H9 (cell line): Measurements from ENCODE around the gene HELT. TPM values are rescaled to one million over a fixed set of nuclear protein-coding genes. Genes with fewer than 3 reads are reported as not detected.

Experiments used
- DNase-seq: peaks from one replicate; pipeline ENCODE4 v3.0.0-alpha.2; 2017
- H2AFZ ChIP-seq: one replicate; pipeline ENCODE4 v1.6.1; 2013; ENCODE audit warnings: mild to moderate bottlenecking, low read length, control low read depth, moderate library complexity
- H2AK5ac ChIP-seq: 2 replicates; pipeline ENCODE4 v1.6.1; 2013; ENCODE audit warnings: low read length, control low read depth, mixed read lengths; ENCODE audit not compliant: insufficient read length
- H2BK120ac ChIP-seq: one replicate; pipeline ENCODE4 v1.6.1; 2013; ENCODE audit warnings: low read depth, mild to moderate bottlenecking, low read length, control low read depth, inconsistent platforms; ENCODE audit not compliant: poor library complexity, severe bottlenecking
- H2BK12ac ChIP-seq: 2 replicates; pipeline ENCODE4 v1.6.1; 2013; ENCODE audit warnings: low read length, control low read depth, mixed read lengths, low read depth; ENCODE audit not compliant: insufficient read length
- H2BK15ac ChIP-seq: 2 replicates; pipeline ENCODE4 v1.6.1; 2013; ENCODE audit warnings: low read depth, low read length, control low read depth
- H2BK20ac ChIP-seq: one replicate; pipeline ENCODE4 v1.6.1; 2013; ENCODE audit warnings: low read depth, mild to moderate bottlenecking, low read length, control low read depth, inconsistent platforms; ENCODE audit not compliant: poor library complexity, severe bottlenecking
- H2BK5ac ChIP-seq: 2 replicates; pipeline ENCODE4 v1.6.1; 2013; ENCODE audit warnings: low read length, control low read depth, mixed read lengths; ENCODE audit not compliant: insufficient read length
- H3K14ac ChIP-seq: 2 replicates; pipeline ENCODE4 v1.6.1; 2013; ENCODE audit warnings: low read length, control low read depth; ENCODE audit not compliant: insufficient read depth
- H3K18ac ChIP-seq: 2 replicates; pipeline ENCODE4 v1.6.1; 2013; ENCODE audit warnings: low read depth, mild to moderate bottlenecking, mixed read lengths, low read length, control low read depth; ENCODE audit not compliant: insufficient read length
- H3K23ac ChIP-seq: 2 replicates; pipeline ENCODE4 v1.6.1; 2013; ENCODE audit warnings: low read length, control low read depth, mixed read lengths, low read depth; ENCODE audit not compliant: insufficient read length
- H3K23me2 ChIP-seq: 2 replicates; pipeline ENCODE4 v1.6.1; 2013; ENCODE audit warnings: low read depth, mild to moderate bottlenecking, mixed read lengths, low read length, control low read depth; ENCODE audit not compliant: insufficient read length, poor library complexity, severe bottlenecking
- H3K27ac ChIP-seq: 2 replicates; pipeline ENCODE4 v1.5.1; 2013; ENCODE audit warnings: low read length, control low read depth, mixed read lengths, low read depth; ENCODE audit not compliant: insufficient read length
- H3K27me3 ChIP-seq: 2 replicates; pipeline ENCODE4 v1.6.1; 2013; ENCODE audit warnings: low read length, control low read depth, inconsistent platforms; ENCODE audit not compliant: insufficient read depth
- H3K4ac ChIP-seq: 2 replicates; pipeline ENCODE4 v1.6.1; 2013; ENCODE audit warnings: low read depth, mild to moderate bottlenecking, control low read depth, inconsistent platforms, low read length, moderate library complexity
- H3K4me1 ChIP-seq: 2 replicates; pipeline ENCODE4 v1.6.1; 2013; ENCODE audit warnings: low read length, control low read depth, inconsistent platforms; ENCODE audit not compliant: insufficient read depth
- H3K4me2 ChIP-seq: 2 replicates; pipeline ENCODE4 v1.6.1; 2013; ENCODE audit warnings: low read length, control low read depth, mixed read lengths; ENCODE audit not compliant: insufficient read length, insufficient read depth
- H3K56ac ChIP-seq: 2 replicates; pipeline ENCODE4 v1.6.1; 2013; ENCODE audit warnings: low read depth, mild to moderate bottlenecking, mixed read lengths, low read length, control low read depth; ENCODE audit not compliant: insufficient read length
- H3K79me1 ChIP-seq: 2 replicates; pipeline ENCODE4 v1.6.1; 2013; ENCODE audit warnings: low read depth, mild to moderate bottlenecking, moderate library complexity, low read length, control low read depth, inconsistent platforms; ENCODE audit not compliant: insufficient read depth, poor library complexity, severe bottlenecking
- H3K79me2 ChIP-seq: 2 replicates; pipeline ENCODE4 v1.6.1; 2013; ENCODE audit warnings: low read length, control low read depth, inconsistent platforms; ENCODE audit not compliant: insufficient read depth
- H3K9ac ChIP-seq: 2 replicates; pipeline ENCODE4 v1.6.1; 2013; ENCODE audit warnings: low read length, control low read depth, mixed read lengths; ENCODE audit not compliant: insufficient read length; ENCODE audit errors: extremely low read depth
- H3K9me3 ChIP-seq: one replicate; pipeline ENCODE4 v1.6.1; 2013; ENCODE audit warnings: low read depth, low read length, inconsistent platforms; ENCODE audit not compliant: control insufficient read depth
- H3T11ph ChIP-seq: one replicate; pipeline ENCODE4 v1.6.1; 2013; ENCODE audit warnings: mild to moderate bottlenecking, low read length, control low read depth, inconsistent platforms
- H4K20me1 ChIP-seq: one replicate; pipeline ENCODE4 v1.6.1; 2013; ENCODE audit not compliant: control insufficient read depth, insufficient read length, insufficient read depth
- H4K5ac ChIP-seq: 2 replicates; pipeline ENCODE4 v1.6.1; 2013; ENCODE audit warnings: low read depth, mild to moderate bottlenecking, mixed read lengths, low read length, control low read depth; ENCODE audit not compliant: insufficient read length
- H4K8ac ChIP-seq: replicated peaks from 2 replicates; pipeline ENCODE4 v1.6.1; 2013; ENCODE audit warnings: low read length, control low read depth, mixed read lengths, low read depth; ENCODE audit not compliant: insufficient read length
- H4K91ac ChIP-seq: 2 replicates; pipeline ENCODE4 v1.6.1; 2013; ENCODE audit warnings: low read depth, mild to moderate bottlenecking, moderate library complexity, mixed read lengths, low read length, control low read depth; ENCODE audit not compliant: insufficient read length
- H3K27ac Mint-ChIP-seq, 3 experiments: 2 replicates in 2 of 3; 3 replicates in 1 of 3; pipeline ENCODE4 v1.8.0; 2020 to 2021; ENCODE audit warnings: mixed read lengths in 3 of 3, mild to moderate bottlenecking in 1 of 3, moderate library complexity in 1 of 3
- H3K27me3 Mint-ChIP-seq: 2 replicates; pipeline ENCODE4 v1.8.0; 2021; ENCODE audit warnings: low read depth, mild to moderate bottlenecking, moderate library complexity, mixed read lengths
- H3K36me3 Mint-ChIP-seq, 3 experiments: 2 replicates in 2 of 3; 3 replicates in 1 of 3; pipeline ENCODE4 v1.8.0; 2020 to 2021; ENCODE audit warnings: low read depth in 3 of 3, mixed read lengths in 3 of 3; ENCODE audit not compliant: insufficient read depth in 1 of 3
- H3K4me1 Mint-ChIP-seq, 2 experiments: 2 replicates each; pipeline ENCODE4 v1.8.0; 2020; ENCODE audit warnings: mixed read lengths in 2 of 2
- H3K4me3 Mint-ChIP-seq, 2 experiments: 2 replicates in 1 of 2; 3 replicates in 1 of 2; pipeline ENCODE4 v1.8.0; 2020 to 2021; ENCODE audit warnings: mild to moderate bottlenecking in 2 of 2, mixed read lengths in 2 of 2, moderate library complexity in 1 of 2
- H3K9me3 Mint-ChIP-seq, 2 experiments: 2 replicates in 1 of 2; 3 replicates in 1 of 2; pipeline ENCODE4 v1.8.0; 2020; ENCODE audit warnings: mild to moderate bottlenecking in 2 of 2, mixed read lengths in 2 of 2, moderate library complexity in 1 of 2
- WGBS: extraction: QIAGEN DNeasy Blood & Tissue Kit; methylation state at CpG from one replicate; pipeline ENCODE4 v1.1.7; 2013; ENCODE audit warnings: missing lambda C conversion rate, low lambda C conversion rate, mixed read lengths; ENCODE audit not compliant: insufficient read length; ENCODE audit errors: extremely low coverage; 5-methylcytosine and 5-hydroxymethylcytosine counted together
- total RNA-seq: library from RNA; stranded (reverse); gene quantifications from 2 replicates; pipeline ENCODE4 v1.2.1, GENCODE V29; 2021
- TF ChIP-seq, protein P1 (sequence below): fragments of 200-600 bp; sonication (generic); conservative IDR thresholded peaks from 3 replicates; pipeline ENCODE4 v1.8.0; 2021; ENCODE audit warnings: antibody characterized with exemption, mild to moderate bottlenecking

The HELT gene
- total RNA-seq, 1 experiment from 2014 or later: not detected

DNA sequence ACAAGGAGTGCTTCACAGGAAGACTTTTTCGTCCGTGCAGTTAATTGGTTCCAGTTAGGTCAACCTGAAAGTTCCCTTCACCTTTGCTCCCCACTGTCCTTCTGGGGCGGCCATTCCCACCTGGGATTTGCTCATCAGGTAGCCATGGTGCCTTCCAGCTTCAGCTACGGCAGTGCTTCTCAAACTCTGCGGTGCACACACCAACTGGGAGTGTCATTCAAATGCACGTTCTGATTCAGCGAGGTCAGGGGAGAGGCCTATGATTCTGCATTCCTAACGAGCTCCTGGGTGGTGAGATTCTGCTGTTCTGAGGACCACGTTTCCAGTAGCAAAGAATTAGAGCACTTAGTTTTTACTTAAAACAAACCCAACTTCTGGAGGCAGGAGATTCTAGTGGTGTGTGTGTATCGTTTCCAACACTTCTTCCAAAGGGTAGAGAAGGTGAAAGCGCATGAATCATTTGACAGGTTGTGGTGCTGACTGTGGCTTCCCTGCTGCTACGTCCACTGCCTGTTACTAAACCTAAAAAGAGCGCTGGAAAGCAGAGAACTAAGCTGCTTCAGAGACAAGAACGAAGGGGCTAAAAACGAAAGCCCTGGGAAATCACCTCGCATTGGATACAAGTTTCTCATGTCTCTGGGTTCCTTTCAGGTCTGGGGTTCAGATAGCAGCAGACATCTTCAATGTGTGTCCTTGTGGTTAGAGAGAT lies 4.7 kb upstream of the HELT start:
- WGBS: no CpG with 5 or more reads among the region's 16 CpGs
- no peak for DNase-seq
- Mint-ChIP-seq H3K9me3 (peaks cover 0 to 5% of the 10 kb centered on the region in 2 experiments; a peak in 3 of 5 replicates), H3K27ac (no peak overlapping the region), H3K4me1 (peaks cover 35 to 47% of the 10 kb centered on the region in 2 experiments), H3K36me3 (no peaks in the 10 kb centered on the region), H3K4me3 (peak overlapping the region in 1 of 2 experiments; percentile 41; a peak in 1 of 5 replicates), H3K27me3 (peaks cover 100% of the 10 kb centered on the region)
- Histone ChIP-seq H3K4me2 (peak overlapping the region; percentile 0), H3K27ac (no peak overlapping the region), H4K5ac (no peak overlapping the region), H3K56ac (no peak overlapping the region), H3K4ac (no peak overlapping the region), H2BK20ac (no peak overlapping the region), H3K27me3 (peaks cover 60% of the 10 kb centered on the region), H2AFZ (no peak overlapping the region), H4K8ac (no peak overlapping the region), H2BK15ac (no peak overlapping the region), H3K9me3 (no peaks in the 10 kb centered on the region), H3K14ac (no peak overlapping the region), H3K79me1 (no peaks in the 10 kb centered on the region), H3K23ac (no peak overlapping the region), H2BK5ac (no peak overlapping the region), H4K20me1 (no peaks in the 10 kb centered on the region), H3K18ac (no peak overlapping the region), H3K9ac (no peak overlapping the region), H4K91ac (no peak overlapping the region), H2AK5ac (no peak overlapping the region), H3K79me2 (no peaks in the 10 kb centered on the region), H3K23me2 (peaks cover 15% of the 10 kb centered on the region), H2BK120ac (no peak overlapping the region), H3T11ph (no peak overlapping the region), H2BK12ac (no peak overlapping the region), H3K4me1 (peaks cover 2% of the 10 kb centered on the region; the same call in 1 of the 2 replicates)
- TF ChIP-seq, protein P1, sequence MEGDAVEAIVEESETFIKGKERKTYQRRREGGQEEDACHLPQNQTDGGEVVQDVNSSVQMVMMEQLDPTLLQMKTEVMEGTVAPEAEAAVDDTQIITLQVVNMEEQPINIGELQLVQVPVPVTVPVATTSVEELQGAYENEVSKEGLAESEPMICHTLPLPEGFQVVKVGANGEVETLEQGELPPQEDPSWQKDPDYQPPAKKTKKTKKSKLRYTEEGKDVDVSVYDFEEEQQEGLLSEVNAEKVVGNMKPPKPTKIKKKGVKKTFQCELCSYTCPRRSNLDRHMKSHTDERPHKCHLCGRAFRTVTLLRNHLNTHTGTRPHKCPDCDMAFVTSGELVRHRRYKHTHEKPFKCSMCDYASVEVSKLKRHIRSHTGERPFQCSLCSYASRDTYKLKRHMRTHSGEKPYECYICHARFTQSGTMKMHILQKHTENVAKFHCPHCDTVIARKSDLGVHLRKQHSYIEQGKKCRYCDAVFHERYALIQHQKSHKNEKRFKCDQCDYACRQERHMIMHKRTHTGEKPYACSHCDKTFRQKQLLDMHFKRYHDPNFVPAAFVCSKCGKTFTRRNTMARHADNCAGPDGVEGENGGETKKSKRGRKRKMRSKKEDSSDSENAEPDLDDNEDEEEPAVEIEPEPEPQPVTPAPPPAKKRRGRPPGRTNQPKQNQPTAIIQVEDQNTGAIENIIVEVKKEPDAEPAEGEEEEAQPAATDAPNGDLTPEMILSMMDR: no peak
